Bronchial epithelial cell (primary cell): ENCODE results near the gene WDR64. TPM values are rescaled to one million over a fixed set of nuclear protein-coding genes. Genes with fewer than 3 reads are reported as not detected.

Experiments
- DNase-seq: peaks from one replicate; pipeline ENCODE4 v3.0.0-alpha.2; 2010; ENCODE audit warnings: low read depth
- FAIRE-seq: peaks from 2 replicates; lab custom pipeline; 2011; peaks lifted over from hg19 to GRCh38; lab: Jason Lieb, UNC
- H3K27me3 ChIP-seq: 2 replicates; pipeline ENCODE4 v1.5.1; 2011; ENCODE audit warnings: low read length; ENCODE audit not compliant: control insufficient read depth, insufficient read depth
- H3K36me3 ChIP-seq: 2 replicates; pipeline ENCODE4 v1.5.1; 2011; ENCODE audit warnings: low read length; ENCODE audit not compliant: control insufficient read depth, insufficient read depth
- H3K4me3 ChIP-seq: 2 replicates; pipeline ENCODE4 v1.5.1; 2011; ENCODE audit warnings: mild to moderate bottlenecking, low read depth, low read length, control low read depth
- CTCF ChIP-seq: IDR thresholded peaks from 2 replicates; pipeline ENCODE4 v1.5.1; 2011; ENCODE audit warnings: mild to moderate bottlenecking, moderate library complexity, low read length, control low read depth, inconsistent platforms; ENCODE audit not compliant: insufficient read depth, severe bottlenecking
- total RNA-seq: library from RNA; depleted of rRNA; stranded (reverse); fragments of >200 nt; gene quantifications from 2 replicates; pipeline ENCODE4 v1.2.1, GENCODE V29; 2014

Gene WDR64
- total RNA-seq, 1 donor from 2014 or later = not detected

GRCh38 chr1:241614144-241614543 lies 37.9 kb upstream of the WDR64 start:
- FAIRE-seq = no peak
- Histone ChIP-seq H3K36me3 (no peaks in the 10 kb centered on the region), H3K4me3 (no peak overlapping the region), H3K27me3 (no peaks in the 10 kb centered on the region)
- no peak for TF ChIP-seq CTCF
- no peak for DNase-seq

GRCh38 chr1:241614572-241614971 lies 37.5 kb upstream of the WDR64 start:
- DNase-seq = no peak
- TF ChIP-seq CTCF = no peak

GRCh38 chr1:241615043-241615974 lies 36.8 kb upstream of the WDR64 start:
- Histone ChIP-seq H3K27me3 (no peaks in the 10 kb centered on the region), H3K36me3 (no peaks in the 10 kb centered on the region), H3K4me3 (no peak overlapping the region)
- DNase-seq (peak; percentile 94), FAIRE-seq (no peak)
- no peak for TF ChIP-seq CTCF

More at GRCh38 chr1:241614572-241614971, 37.5 kb upstream of the WDR64 start:
- Histone ChIP-seq H3K27me3 (no peaks in the 10 kb centered on the region), H3K4me3 (no peak overlapping the region), H3K36me3 (no peaks in the 10 kb centered on the region)
- no peak for FAIRE-seq

- Histone ChIP-seq H3K36me3 (no peaks in the 10 kb centered on the region), H3K27me3 (no peaks in the 10 kb centered on the region), H3K4me3 (no peak overlapping the region)
- DNase-seq = no peak
- TF ChIP-seq CTCF = no peak
- FAIRE-seq = no peak
Observed at GRCh38 chr1:241617426-241617825, 34.7 kb upstream of the WDR64 start.

- H3K4me3 ChIP-seq = no peak overlapping the region
- DNase-seq (no peak), FAIRE-seq (no peak)
- H3K36me3 ChIP-seq = peaks cover 1% of the 10 kb centered on the region
- no peaks in the 10 kb centered on the region for H3K27me3 ChIP-seq
- TF ChIP-seq CTCF = no peak
Observed at GRCh38 chr1:241622669-241623068, 29.4 kb upstream of the WDR64 start.
